Measurements from ENCODE around the gene ZNF717. TPM values are rescaled to one million over a fixed set of nuclear protein-coding genes. Genes with fewer than 3 reads are reported as not detected.
"Not testable (repeated sequence)": the region's sequence is repeated elsewhere in the genome, so short reads cannot be mapped to it uniquely, and the experiment has no call there.

ZNF717 gene
- total RNA-seq = 17.3 and 21.2 TPM in 2 replicates
- 20.7 TPM for total RNA-seq (2013)
- polyA plus RNA-seq = 8.1 and 10.3 TPM in 2 replicates
- 8.8 and 13.1 TPM in 2 replicates for polyA minus RNA-seq

DNA sequence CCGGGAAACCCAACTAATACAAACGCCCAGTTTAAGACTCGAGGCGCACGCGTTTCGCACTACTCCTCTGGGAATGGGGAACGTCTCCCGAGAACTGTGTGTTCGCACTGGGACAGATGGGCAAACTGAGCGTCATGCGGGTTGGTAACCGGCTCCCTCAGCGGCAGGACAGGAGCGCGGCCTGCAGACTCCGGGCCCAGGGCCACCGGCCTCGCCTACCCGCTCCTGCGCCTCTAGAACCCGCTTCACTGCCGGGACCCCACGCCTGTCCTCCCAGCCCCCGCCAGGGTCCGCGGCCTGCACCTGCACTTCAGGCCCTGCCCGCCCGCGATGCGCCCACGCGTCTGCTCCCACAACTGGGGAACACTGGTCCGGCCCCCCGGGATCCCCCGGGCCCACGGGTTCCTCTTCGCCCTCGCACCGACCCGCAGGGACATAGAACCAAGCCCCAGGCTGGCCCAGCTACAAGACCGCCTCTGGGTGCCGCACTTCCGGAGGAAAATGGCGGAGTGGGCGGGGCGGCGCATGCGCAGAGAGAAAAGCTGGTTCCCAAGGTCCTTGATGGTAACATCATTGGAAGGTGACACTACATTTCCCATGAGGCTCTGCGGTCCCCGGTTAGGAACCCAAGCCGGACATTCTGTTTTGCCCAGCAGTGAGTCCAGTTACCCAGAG, at the start of gene ZNF717:
Gene ZNF717, minus strand, starts transcription at position 469 of the 675 bp plus-strand sequence. CDS start 2,187 bp downstream, outside the sequence.
- H3K79me2 ChIP-seq (ENCODE audit: control insufficient read depth, insufficient read depth, low read length); H3K27me3 ChIP-seq (replicated peaks in 1 of 4; ENCODE audit: control extremely low read depth in 1 of 4, control insufficient read depth in 3 of 4, insufficient read depth in 4 of 4, low read length in 3 of 4); H3K4me1 ChIP-seq (ENCODE audit: control insufficient read depth in 2 of 2, insufficient read depth in 2 of 2, low read length in 2 of 2); POLR2A ChIA-PET; H3K9me3 Mint-ChIP-seq (ENCODE audit: insufficient read depth); H3K27me3 Mint-ChIP-seq; intact Hi-C loops (cut with micrococcal nuclease); H3K36me3 ChIP-seq (replicated peaks in 1 of 2; ENCODE audit: control extremely low read depth in 1 of 2, control insufficient read depth in 1 of 2, extremely low read depth in 1 of 2, insufficient read depth in 2 of 2, low read length in 1 of 2); CTCF ChIA-PET; H4K20me1 ChIP-seq (ENCODE audit: control insufficient read depth, insufficient read depth, low read length, poor library complexity, severe bottlenecking): not testable (repeated sequence)
- Mint-ChIP-seq H3K4me1 (peaks cover 19% of the 10 kb centered on the region), H3K4me3 (peak within 1 kb of the TSS; percentile 86), H3K27ac (peak within 1 kb of the TSS; percentile 89)
- peak within 1 kb of the TSS; percentile 80 for H3K9ac ChIP-seq (ENCODE audit: low read length)
- H2AFZ ChIP-seq (ENCODE audit: insufficient read depth, low read depth, low read length, poor library complexity, severe bottlenecking) = peak within 1 kb of the TSS; percentile 84
- H3K4me3 ChIP-seq (ENCODE audit: control extremely low read depth in 1 of 5, extremely low read depth in 1 of 5, insufficient read depth in 1 of 5, low read depth in 2 of 5, low read length in 4 of 5) = peak within 1 kb of the TSS; percentile 21 to 69 (median 67)
- H3K4me2 ChIP-seq (replicated peaks; ENCODE audit: low read depth, low read length, poor library complexity, severe bottlenecking) = peak within 1 kb of the TSS; percentile 58
- DNase-seq (peak; percentile 92), ATAC-seq (ENCODE audit: low read depth) (peak; percentile 63)
- 5% methylated on average over 52 of the region's 52 CpGs for WGBS (ENCODE audit: insufficient coverage)
- H3K9me3 ChIP-seq (ENCODE audit: control extremely low read depth in 1 of 3, control insufficient read depth in 2 of 3, insufficient read depth in 1 of 3, low read length in 2 of 3) = peaks cover 2 to 17% (median 3%) of the 10 kb centered on the region in 3 donors
- peak within 1 kb of the TSS; percentile 78 to 83 for H3K27ac ChIP-seq (ENCODE audit: low read length in 2 of 2)

DNA sequence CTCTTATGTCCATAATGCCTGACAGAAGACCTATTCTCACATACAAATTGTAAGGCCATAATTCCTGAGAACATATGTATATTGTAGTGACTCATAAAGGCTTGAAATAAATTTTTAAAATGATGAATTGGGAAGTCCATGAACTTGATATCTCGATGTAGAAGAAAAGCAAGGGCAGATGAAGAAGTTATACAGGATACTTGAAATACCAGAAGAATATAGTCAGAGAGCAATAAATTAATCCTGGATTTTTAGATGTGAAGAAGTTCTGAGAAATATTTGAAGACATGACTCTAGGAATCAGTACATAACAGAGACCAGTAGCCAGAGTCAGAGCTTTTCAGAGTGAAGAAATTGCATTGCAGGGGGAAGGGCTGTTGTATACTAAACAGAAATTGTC, 45.7 kb upstream of the ZNF717 start:
- H3K4me3 ChIP-seq (ENCODE audit: control extremely low read depth in 1 of 5, extremely low read depth in 1 of 5, insufficient read depth in 1 of 5, low read depth in 2 of 5, low read length in 4 of 5); H3K4me2 ChIP-seq (replicated peaks; ENCODE audit: low read depth, low read length, poor library complexity, severe bottlenecking); DNase-seq; H3K9me3 ChIP-seq (ENCODE audit: control extremely low read depth in 1 of 3, control insufficient read depth in 2 of 3, insufficient read depth in 1 of 3, low read length in 2 of 3); H3K4me1 Mint-ChIP-seq; H3K27me3 ChIP-seq (replicated peaks in 1 of 4; ENCODE audit: control extremely low read depth in 1 of 4, control insufficient read depth in 3 of 4, insufficient read depth in 4 of 4, low read length in 3 of 4); H3K27ac Mint-ChIP-seq; H2AFZ ChIP-seq (ENCODE audit: insufficient read depth, low read depth, low read length, poor library complexity, severe bottlenecking); ATAC-seq (ENCODE audit: low read depth); intact Hi-C loops (cut with micrococcal nuclease); H3K9ac ChIP-seq (ENCODE audit: low read length); H3K79me2 ChIP-seq (ENCODE audit: control insufficient read depth, insufficient read depth, low read length); CTCF ChIA-PET; H3K9me3 Mint-ChIP-seq (ENCODE audit: insufficient read depth); POLR2A ChIA-PET; H3K27ac ChIP-seq (ENCODE audit: low read length in 2 of 2); H3K4me3 Mint-ChIP-seq; H3K4me1 ChIP-seq (ENCODE audit: control insufficient read depth in 2 of 2, insufficient read depth in 2 of 2, low read length in 2 of 2); H3K27me3 Mint-ChIP-seq; H4K20me1 ChIP-seq (ENCODE audit: control insufficient read depth, insufficient read depth, low read length, poor library complexity, severe bottlenecking); H3K36me3 ChIP-seq (replicated peaks in 1 of 2; ENCODE audit: control extremely low read depth in 1 of 2, control insufficient read depth in 1 of 2, extremely low read depth in 1 of 2, insufficient read depth in 2 of 2, low read length in 1 of 2): not testable (repeated sequence)
- 100% methylated on average over 1 of the region's 1 CpG for WGBS (ENCODE audit: insufficient coverage)

DNA sequence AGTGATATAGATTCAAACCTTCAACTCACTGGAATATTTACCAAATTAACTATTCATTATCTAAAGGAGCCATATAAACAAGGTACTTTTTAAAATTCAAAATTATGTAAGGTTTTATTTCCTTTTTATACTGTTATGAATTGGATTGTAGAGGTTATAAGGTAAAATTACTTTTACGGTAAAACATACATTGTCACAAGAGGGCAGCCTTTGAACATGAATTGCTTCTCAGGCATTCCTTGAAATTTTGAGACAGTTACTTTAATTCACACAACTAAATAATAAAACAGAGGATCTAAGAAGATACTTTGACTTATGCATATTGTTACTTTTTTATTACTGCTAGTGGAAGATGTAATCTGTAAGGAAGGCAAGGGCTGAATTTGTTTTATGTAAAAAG, 32.7 kb upstream of the ZNF717 start:
- H3K4me1 Mint-ChIP-seq; H3K27ac ChIP-seq (ENCODE audit: low read length in 2 of 2); H4K20me1 ChIP-seq (ENCODE audit: control insufficient read depth, insufficient read depth, low read length, poor library complexity, severe bottlenecking); H3K4me2 ChIP-seq (replicated peaks; ENCODE audit: low read depth, low read length, poor library complexity, severe bottlenecking); POLR2A ChIA-PET; H3K27me3 Mint-ChIP-seq; H3K9me3 ChIP-seq (ENCODE audit: control extremely low read depth in 1 of 3, control insufficient read depth in 2 of 3, insufficient read depth in 1 of 3, low read length in 2 of 3); intact Hi-C loops (cut with micrococcal nuclease); H3K4me3 ChIP-seq (ENCODE audit: control extremely low read depth in 1 of 5, extremely low read depth in 1 of 5, insufficient read depth in 1 of 5, low read depth in 2 of 5, low read length in 4 of 5); H2AFZ ChIP-seq (ENCODE audit: insufficient read depth, low read depth, low read length, poor library complexity, severe bottlenecking); H3K9me3 Mint-ChIP-seq (ENCODE audit: insufficient read depth); H3K36me3 ChIP-seq (replicated peaks in 1 of 2; ENCODE audit: control extremely low read depth in 1 of 2, control insufficient read depth in 1 of 2, extremely low read depth in 1 of 2, insufficient read depth in 2 of 2, low read length in 1 of 2); DNase-seq; H3K79me2 ChIP-seq (ENCODE audit: control insufficient read depth, insufficient read depth, low read length); H3K9ac ChIP-seq (ENCODE audit: low read length); CTCF ChIA-PET; H3K4me1 ChIP-seq (ENCODE audit: control insufficient read depth in 2 of 2, insufficient read depth in 2 of 2, low read length in 2 of 2); ATAC-seq (ENCODE audit: low read depth); H3K27ac Mint-ChIP-seq; H3K27me3 ChIP-seq (replicated peaks in 1 of 4; ENCODE audit: control extremely low read depth in 1 of 4, control insufficient read depth in 3 of 4, insufficient read depth in 4 of 4, low read length in 3 of 4); H3K4me3 Mint-ChIP-seq: not testable (repeated sequence)
- no CpG with 5 or more reads among the region's 1 CpG for WGBS (ENCODE audit: insufficient coverage)
